ENCODE data around the gene DCDC2.
"Not testable (repeated sequence)": the region's sequence is repeated elsewhere in the genome, so short reads cannot be mapped to it uniquely, and the experiment has no call there.

DCDC2 gene

GRCh38 chr6:24378473-24379097 is 20.7 kb upstream of the DCDC2 start:
- no peak for DNase-seq (ENCODE audit: low spot score)

- DNase-seq (ENCODE audit: low spot score), result no peak
Measured at GRCh38 chr6:24376871-24377270, 19.0 kb upstream of the DCDC2 start.

DNA sequence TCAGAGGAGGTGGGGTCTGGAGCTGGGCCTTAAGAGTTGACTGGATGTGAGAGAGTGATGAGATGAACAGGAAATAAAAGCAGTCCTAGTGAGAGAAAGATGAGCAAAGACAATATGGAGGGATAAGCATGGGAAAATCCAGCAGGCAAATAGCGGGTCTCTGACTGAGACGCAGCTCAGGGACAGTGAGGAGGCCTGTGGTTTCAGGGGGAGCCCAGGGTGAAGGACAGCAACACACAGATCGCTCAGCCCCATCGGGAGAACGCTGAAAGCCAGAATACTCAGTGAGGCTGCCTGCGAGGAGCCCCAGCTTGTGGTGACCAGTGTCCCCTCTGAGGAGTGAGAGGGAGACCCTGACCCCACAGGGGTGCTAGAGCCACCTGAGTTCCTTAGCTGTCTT is 16.8 kb upstream of the DCDC2 start:
- no peak for DNase-seq (ENCODE audit: low spot score)

GRCh38 chr6:24365103-24365633 is 7.3 kb upstream of the DCDC2 start:
- not testable (repeated sequence) for DNase-seq (ENCODE audit: low spot score)

DNA sequence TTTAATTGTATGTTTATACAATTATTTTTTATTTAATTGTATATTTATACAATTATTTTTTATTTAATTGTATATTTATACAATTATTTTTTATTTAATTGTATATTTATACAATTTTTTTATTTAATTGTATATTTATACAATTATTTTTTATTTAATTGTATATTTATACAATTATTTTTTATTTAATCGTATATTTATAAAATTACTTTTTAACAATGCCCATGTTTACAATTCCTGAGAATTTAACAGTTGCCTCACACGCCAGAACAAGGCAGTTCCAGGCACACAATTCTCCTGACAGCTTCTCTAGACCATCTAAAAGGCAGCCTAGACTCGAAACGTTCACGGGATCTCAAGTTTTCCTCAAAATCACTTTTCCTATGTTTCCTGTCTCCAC is 4.5 kb upstream of the DCDC2 start:
- not testable (repeated sequence) for DNase-seq (ENCODE audit: low spot score)

DNA sequence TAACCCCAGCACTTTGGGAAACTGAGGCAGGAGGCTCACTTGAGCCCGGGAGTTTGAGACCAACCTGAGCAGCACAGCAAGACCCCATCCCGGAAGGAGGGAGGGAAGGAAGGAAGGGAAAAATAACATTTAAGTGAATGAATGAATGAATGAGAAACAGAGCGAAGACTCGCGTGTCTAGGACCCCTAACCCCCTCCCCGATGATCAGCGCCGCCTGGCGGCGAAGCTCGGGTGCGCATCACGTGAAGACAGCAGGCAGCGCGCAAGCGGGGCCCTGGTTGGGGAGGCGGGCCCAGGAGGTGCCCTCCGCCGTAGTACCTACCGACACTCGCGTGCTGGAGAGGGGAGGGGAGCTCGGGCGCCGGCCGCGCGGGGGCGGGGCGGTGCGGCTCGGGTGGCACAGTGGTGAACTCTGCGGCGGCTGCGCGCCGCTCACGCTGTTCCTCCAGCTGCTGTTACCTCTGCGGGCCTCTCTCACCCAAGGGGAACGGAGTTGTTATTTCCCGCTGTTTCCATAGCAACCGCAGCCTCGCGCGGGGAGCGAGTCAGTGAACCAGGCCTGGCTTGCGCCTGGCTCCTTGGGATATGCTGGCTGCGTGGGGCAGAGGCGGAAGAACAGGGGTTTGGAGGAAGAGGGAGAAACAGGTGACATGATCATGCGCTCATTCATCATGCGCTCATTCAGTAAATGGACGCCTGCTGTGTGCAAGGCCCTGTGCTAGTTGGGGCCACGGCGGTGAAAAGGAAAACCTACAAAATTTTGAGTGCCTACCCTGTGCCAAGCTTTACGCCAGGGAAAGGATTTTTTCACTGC is 2.0 kb upstream of the DCDC2 start:
- peak; percentile 38 for DNase-seq (ENCODE audit: low spot score)

DNA sequence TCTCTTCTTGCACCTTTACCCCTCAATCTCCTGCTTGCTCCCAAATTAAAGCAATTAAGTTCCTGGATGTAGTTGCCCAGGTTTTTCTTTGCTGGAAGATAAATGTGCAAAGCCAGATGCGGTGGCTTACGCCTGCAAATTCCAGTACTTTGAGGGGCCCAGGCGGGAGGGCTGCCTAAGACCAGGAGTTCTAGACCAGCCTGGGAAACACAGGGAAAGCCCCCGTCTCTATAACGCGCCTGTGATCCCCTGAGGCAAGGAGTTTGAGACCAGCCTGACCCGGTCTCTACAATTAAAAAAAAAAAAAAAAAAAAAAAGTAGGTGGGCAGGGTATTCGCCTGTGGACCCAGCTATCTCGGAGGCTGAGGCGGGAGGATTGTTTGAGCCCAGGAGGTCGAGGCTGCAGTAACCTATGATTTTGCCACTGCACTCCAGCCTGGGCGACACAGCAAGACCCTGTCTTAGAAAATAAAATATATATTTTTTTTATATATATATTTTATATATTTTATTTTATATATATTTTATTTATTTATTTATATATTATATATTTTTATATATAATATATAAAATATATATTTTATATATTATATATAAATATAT is 461 bp upstream of the DCDC2 start:
- DNase-seq (ENCODE audit: low spot score), result no peak

DNA sequence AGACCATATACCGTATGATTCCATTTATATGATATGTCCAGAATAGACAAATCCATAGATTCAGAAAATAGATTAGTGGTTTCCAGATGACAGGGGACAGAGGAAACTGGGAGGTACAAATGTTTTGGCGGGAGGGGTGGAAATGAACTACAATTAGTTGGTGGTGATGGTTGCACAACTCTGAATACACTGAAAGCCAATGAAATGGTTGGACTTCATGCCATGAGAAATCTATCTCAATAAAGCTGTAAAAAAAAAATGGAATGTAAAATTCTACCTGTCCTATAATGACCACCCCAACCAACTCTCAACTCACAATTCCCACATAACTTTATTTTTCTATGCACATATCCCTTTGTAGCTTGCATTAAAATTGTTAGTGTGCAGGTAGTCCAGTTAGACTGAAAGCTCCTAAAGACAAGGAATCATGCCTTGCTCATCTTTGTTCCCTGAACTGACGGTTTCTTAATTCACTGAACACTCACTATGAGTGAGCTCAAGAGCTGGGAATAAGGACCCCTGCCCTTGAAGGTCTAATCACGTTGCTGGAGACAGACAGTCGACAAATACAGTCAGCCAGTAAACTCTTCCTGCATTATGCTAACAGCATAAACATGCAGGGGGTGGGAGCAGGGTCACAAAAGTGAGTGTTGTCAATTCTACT is 1.4 kb downstream of the DCDC2 start:
- DNase-seq (ENCODE audit: low spot score), result no peak

DNA sequence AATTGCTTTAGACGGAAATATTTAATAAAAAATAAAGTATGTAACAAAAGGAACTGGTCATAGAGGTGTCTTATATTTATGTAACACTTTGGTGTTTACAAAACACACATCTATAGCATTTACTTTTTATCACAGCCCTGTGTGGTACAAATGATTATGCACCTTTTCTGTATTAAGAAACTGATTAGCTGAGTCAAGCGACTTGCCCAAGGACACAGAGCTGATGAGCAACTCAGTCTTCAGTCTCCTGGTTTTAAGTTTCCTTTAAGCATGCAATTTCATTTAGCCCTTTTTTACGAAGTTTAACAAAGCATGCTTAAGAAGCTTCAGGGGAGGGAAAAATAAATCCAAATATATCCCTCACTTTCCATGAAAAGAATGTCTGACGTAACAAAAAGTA is 2.5 kb downstream of the DCDC2 start:
- DNase-seq (ENCODE audit: low spot score), result no peak

DNA sequence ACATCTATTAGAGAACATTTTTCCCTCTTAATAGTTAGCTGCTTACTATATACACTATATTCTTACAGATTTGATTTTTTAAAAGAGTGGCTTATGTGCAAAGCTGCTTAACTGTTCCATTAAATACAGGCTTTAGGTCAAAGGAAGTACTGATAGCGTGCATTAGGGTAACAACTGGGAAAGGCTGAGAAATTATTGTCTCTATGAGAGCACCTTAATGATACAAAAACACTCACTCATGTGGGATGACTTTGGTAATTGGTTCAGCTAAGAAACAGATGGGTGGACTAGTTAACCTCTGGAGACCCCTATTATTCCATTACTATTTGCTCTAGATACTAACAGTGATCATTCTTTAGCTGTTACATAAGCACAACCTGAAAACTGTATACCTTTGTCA is 4.0 kb downstream of the DCDC2 start:
- no peak for DNase-seq (ENCODE audit: low spot score)

GRCh38 chr6:24352434-24352833 is 5.4 kb downstream of the DCDC2 start:
- no peak for DNase-seq (ENCODE audit: low spot score)

DNA sequence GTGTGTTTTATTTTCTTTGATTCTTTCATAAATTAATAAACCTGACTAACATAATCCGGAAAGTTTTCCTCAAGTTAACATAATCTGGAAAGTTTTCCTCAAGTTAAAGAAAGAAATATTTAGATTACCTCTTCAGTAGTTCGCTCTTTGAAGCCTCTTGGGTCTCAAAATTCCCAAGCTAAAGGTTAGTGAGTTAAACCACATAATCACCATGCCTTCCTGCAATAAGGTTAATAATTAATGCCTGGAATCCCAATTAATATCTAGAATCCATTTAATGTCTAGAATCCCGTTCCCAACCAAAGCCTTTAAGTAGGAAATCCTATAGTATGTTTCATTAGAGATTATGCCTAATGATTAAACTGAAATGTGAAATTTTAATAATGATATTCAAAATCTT is 12.9 kb downstream of the DCDC2 start:
- no peak for DNase-seq (ENCODE audit: low spot score)

DNA sequence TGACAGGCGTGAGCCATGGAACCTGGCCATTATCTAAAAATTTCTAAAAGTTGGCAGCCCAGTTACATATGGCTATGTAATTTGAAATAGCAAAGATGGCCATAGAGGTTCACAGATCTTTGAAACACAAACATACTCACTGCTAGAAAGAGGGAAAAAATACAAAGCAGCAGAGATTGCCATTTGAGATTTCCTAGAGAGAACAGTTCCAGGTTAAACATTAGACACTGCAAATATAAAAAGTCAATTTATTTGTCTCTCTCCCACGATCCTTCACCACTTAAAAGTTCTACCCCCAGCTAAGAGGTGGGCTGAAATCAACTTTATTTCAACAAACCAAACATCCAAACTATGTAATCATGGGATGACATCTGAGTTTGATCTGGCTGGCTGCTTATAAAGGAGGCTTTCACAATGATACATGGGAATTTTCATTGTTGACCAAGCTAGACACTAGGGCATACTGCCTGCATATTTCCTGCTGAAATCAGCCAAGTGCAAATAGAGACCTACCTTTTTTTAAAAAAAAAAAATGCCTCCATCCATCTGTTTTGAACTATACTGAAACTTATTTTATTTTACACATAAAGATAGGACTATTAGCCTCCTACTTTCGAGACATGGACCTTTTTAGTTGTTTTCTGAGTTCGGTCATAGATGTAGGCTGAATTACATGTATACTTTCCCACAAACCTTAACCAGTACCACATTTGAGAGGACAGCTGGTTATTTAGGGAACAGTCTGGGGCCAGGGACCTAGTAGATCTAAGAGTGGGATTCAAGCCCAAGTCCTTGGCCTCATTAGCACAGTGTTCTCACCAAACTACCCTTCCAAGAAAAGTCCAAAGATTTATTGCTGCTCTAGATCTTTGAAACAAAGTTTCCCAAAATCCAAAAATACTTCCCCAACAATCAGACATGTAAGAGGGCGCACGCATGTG is 16.6 kb downstream of the DCDC2 start:
- DNase-seq (ENCODE audit: low spot score), result no peak

DNA sequence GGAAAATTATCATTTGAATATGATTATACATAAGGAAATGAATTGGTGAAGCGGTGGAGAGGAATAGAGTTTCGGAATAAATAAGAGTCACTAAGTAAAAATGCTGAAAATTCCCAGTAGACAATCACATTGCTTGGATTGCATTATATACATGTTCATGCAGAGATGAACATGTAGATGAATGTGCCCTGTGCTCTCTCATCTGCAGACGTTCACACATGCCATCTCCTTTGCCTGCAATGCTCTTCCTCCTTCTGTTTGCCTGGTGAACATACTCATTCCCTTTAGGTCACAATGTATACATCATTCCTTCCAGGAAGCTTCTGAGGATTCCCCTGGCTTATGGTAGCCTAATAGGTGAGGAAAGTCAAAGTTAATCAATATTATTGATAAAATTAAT is 17.9 kb downstream of the DCDC2 start:
- DNase-seq (ENCODE audit: low spot score), result no peak

GRCh38 chr6:24334285-24334684 is 23.6 kb downstream of the DCDC2 start:
- no peak for DNase-seq (ENCODE audit: low spot score)

- no peak for DNase-seq (ENCODE audit: low spot score)
Measured at GRCh38 chr6:24332317-24332716, 25.5 kb downstream of the DCDC2 start.

GRCh38 chr6:24330137-24330732 is 27.6 kb downstream of the DCDC2 start:
- no peak for DNase-seq (ENCODE audit: low spot score)

DNA sequence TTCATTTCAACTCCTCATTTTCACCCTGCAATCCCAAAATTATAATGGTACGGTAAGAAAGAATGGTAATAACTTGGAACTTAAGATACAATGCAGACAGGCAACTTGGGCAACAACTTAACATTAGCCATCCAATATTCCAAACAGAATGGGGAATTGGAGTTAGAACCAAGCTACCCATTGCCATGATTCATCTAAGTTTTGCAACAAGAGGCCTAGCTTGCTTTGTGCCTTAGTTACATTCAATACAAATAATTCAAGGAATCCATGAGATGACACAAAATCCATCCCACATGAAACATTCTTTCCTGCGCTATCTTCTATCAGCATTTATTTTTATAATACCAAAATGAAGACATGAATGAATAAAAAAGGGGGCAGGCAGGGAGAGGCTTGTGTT is 28.4 kb downstream of the DCDC2 start:
- no peak for DNase-seq (ENCODE audit: low spot score)

- DNase-seq (ENCODE audit: low spot score), result no peak
Measured at GRCh38 chr6:24329022-24329421, 28.8 kb downstream of the DCDC2 start.

GRCh38 chr6:24327756-24328155 is 30.1 kb downstream of the DCDC2 start:
- no peak for DNase-seq (ENCODE audit: low spot score)

DNA sequence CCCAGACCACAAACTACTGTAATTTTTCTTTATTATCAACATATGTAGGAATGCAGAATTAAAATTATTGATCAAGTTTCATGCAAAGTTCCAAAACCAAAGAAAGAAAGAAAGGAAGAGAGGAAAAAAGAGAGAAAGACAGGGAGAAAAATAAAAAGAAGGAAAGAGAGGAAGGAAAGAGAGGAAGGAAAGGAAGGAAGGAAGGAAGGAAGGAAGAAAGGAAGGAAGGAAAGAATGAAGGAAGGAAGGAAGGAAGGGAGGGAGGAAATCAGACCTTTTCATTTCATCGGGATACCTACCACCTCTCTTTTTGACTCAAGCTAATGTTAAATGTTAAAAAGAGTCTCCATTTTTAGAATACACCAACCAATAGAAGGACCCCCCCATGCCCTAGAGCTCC is 31.9 kb downstream of the DCDC2 start:
- DNase-seq (ENCODE audit: low spot score), result no peak

All from cerebellar cortex (tissue), 1 donor.